NCI-H446 (cell line): ENCODE data around the gene MAP1LC3C.
A peak's percentile ranks its signal among the peaks of the same experiment; 100 is the strongest.

Experiments used
- DNase-seq, 2 experiments: peaks; one replicate each; lab custom pipeline; 2025; lab: John Stamatoyannopoulos, UW

The MAP1LC3C gene

DNA sequence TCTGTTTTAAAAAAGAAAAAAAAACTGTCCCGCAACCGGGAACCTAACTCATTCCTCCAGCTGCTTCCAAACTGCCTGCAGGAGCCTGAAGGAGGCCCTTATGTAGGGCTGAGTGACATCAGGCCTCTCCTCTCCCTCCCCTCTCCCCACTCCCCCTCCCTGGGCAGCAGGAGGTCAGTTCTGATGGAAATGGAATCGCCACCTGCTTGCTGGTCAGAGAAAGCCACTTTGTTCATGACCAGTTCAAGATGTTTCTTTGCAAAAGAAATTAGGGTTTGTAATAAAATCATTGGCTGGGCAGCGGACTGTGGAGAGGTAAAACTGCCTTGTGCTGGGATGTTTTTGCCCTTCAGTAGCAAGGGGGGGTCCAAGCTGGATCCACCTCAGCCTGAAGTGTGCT, at the start of gene MAP1LC3C:
Gene MAP1LC3C (minus strand): TSS at position 73 of the 400 bp plus-strand sequence. CDS start 90 bp downstream, outside the sequence.
- DNase-seq = no peak

GRCh38 chr1:242043165-242043564, 44.3 kb upstream of the MAP1LC3C start:
- DNase-seq = no peak

GRCh38 chr1:242034392-242034791, 35.5 kb upstream of the MAP1LC3C start:
- DNase-seq = no peak

GRCh38 chr1:242033447-242033846, 34.5 kb upstream of the MAP1LC3C start:
- DNase-seq = no peak

- no peak for DNase-seq
Observed at GRCh38 chr1:242030071-242030470, 31.2 kb upstream of the MAP1LC3C start.

DNA sequence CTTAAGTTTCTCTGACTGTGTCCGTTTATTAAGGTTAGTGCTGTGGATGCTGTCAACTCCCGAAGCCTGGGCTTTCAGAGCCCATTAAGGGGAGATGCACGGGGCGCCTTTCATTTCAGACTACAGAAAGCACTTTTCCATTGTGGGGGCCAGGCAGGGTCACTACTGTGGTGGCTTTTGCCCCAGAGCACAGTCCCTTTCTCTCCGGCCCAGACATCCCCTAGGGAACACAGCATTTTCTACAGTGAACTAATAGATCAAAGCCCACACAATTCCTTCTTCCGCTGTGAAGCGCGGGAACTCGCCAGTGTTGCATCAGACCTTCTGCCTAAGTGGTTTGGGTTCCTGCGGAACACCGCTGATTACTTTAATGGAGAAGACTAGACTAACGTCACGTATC, 26.8 kb upstream of the MAP1LC3C start:
- no peak for DNase-seq

- DNase-seq = no peak
Observed at GRCh38 chr1:242023805-242024204, 24.9 kb upstream of the MAP1LC3C start.

GRCh38 chr1:242019018-242019417, 20.1 kb upstream of the MAP1LC3C start:
- DNase-seq = no peak

DNA sequence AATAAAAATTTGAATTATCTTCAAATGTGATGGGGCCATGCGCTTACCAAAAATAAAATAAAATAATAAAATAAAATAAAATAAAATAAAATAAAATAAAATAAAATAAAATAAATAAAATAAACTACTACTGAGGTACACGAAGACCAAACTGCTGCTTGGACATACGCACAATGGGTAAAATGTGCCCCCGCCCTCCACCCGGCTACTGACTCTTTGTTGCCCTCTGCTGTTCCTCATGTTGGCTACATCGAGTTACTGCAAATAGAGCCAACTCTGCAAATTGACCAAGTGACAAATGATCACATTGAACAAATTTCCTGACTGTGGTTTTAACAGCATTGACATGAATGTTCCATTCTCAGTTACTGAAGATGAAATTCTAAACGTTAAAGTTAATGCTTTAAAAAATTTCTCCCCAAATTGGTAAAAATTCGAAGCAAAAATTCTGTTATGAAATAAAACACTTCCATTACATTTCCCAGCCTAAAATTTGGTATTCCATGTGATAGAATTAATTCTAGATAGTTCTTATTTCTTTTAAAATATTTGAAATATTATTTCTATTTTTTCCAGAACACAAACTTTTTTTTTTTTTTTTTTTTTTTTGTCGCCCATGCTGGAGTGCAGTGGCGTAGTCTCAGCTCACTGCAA, 18.8 kb upstream of the MAP1LC3C start:
- peak; percentile 55 to 78 for DNase-seq

GRCh38 chr1:242016479-242016878, 17.6 kb upstream of the MAP1LC3C start:
- no peak for DNase-seq

GRCh38 chr1:242011894-242012660, 13.2 kb upstream of the MAP1LC3C start:
- DNase-seq = no peak

- no peak for DNase-seq
Observed at GRCh38 chr1:242008826-242009495, 10.1 kb upstream of the MAP1LC3C start.

GRCh38 chr1:242006976-242007375, 8.1 kb upstream of the MAP1LC3C start:
- no peak for DNase-seq

GRCh38 chr1:242005866-242006535, 7.1 kb upstream of the MAP1LC3C start:
- no peak for DNase-seq

- no peak for DNase-seq
Observed at GRCh38 chr1:242004751-242005495, 6.0 kb upstream of the MAP1LC3C start.

DNA sequence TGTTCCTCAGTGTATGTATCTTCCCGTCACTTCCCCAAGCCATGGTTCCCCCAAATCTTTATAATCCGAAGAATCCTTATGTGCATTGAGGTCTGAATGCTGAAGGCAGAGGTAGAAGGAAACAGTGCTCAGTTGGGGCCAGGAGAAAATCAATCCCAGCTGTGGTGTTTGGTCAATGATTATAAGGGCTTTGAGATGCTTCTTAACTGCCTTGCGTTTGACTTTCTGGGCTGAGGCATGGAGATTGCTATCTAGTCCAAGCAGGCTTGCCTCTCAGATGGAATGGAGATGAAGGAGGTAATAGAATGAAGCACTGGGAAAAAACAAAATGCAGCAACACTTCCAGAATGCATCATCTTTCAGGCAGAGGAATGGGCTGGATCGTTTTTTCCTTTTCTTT, 3.6 kb upstream of the MAP1LC3C start:
- no peak for DNase-seq

DNA sequence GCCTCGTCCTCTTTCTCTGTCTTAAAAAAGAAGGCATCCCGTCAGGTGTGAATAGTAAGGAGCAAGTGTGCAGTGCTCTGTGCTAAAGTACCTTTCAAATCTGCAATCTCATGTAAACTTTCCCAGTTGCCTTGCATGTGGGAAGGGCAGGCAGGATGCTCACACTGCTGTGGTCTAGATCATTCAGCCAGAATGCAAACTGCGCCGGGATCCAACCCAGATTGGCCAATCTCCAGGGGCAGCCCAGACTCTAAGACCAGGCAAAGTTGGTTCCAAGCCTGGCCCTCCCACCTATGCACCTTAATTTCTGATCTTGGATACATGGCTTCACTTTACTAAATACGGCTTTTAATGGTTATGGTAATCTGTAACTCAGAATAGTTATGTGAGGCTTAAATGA, 3.2 kb upstream of the MAP1LC3C start:
- DNase-seq = no peak

GRCh38 chr1:242000434-242000833, 1.5 kb upstream of the MAP1LC3C start:
- no peak for DNase-seq

DNA sequence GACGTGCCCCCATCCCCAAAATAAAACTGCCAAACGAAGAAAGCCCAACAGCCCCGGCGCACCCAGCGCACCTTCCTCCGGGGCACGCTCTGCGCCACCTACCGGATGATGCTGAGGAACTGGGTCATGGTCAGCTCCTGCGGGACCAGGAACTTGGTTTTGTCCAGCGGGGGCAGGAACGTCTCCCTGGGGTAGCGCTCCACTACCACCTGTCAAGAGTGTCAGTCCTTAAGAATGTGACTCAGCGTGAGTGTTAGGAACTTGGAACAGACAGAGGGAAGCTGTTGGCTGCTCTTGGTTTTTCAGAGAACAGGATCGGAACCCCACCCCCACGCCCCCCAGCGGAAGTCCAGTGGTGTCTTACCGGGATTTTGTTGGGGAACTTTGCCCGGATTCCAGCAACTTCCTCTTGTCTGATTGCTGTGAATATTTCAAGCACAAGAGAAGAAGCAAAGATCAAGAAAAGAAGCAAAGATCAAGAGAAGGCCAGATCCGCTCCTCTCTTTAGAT, 431 bp downstream of the MAP1LC3C start:
- peak in 1 of 2 experiments; percentile 29 for DNase-seq

- no peak for DNase-seq
Observed at GRCh38 chr1:241997401-241997998, 1.4 kb downstream of the MAP1LC3C start.

GRCh38 chr1:241994171-241994570, 4.7 kb downstream of the MAP1LC3C start:
- DNase-seq = no peak
